Caco-2 (cell line): ENCODE measurements around the gene GSTM5. TPM values are rescaled to one million over a fixed set of nuclear protein-coding genes. Genes with fewer than 3 reads are reported as not detected.
A peak's percentile ranks its signal among the peaks of the same experiment; 100 is the strongest.

Experiments used
- BruUV-seq: library from RNA; stranded (reverse); fragments of 400-500 nt; replicated peaks from 2 replicates; lab custom pipeline; 2021; lab: Mats Ljungman, UMichigan
- CTCF ChIA-PET: fragments of 300-600 bp; sonication (Branson Sonifier 250); formaldehyde crosslinking; loops from one replicate; lab custom pipeline; 2022; ENCODE audit warnings: antibody characterized with exemption; lab: Charles Lee
- POLR2A ChIA-PET: fragments of 300-600 bp; sonication (Branson Sonifier 250); formaldehyde crosslinking; loops from one replicate; lab custom pipeline; 2022; ENCODE audit warnings: antibody characterized with exemption; lab: Charles Lee
- DNase-seq, 2 experiments: peaks; one replicate each; pipeline versions ENCODE4 v3.0.0 to v3.0.0-alpha.2; 2020 to 2022
- H3K27me3 ChIP-seq: replicated peaks from 2 replicates; pipeline ENCODE4 v1.6.0; 2011; ENCODE audit warnings: low read length; ENCODE audit not compliant: control insufficient read depth, insufficient read depth
- H3K36me3 ChIP-seq: 2 replicates; pipeline ENCODE4 v1.5.1; 2011; ENCODE audit warnings: low read length; ENCODE audit not compliant: control insufficient read depth, insufficient read depth
- H3K4me1 ChIP-seq: fragments of 250-450 bp; sonication (Bioruptor Pico); 2 replicates; pipeline ENCODE4 v1.5.1; 2020; ENCODE audit warnings: mild to moderate bottlenecking
- H3K4me3 ChIP-seq: 2 replicates; pipeline ENCODE4 v1.5.1; 2011; ENCODE audit warnings: low read depth, mild to moderate bottlenecking, control low read depth, low read length
- H3K9me3 ChIP-seq: fragments of 250-450 bp; sonication (Bioruptor Pico); 2 replicates; pipeline ENCODE4 v1.5.1; 2020; ENCODE audit warnings: mild to moderate bottlenecking, moderate library complexity
- H3K27ac Mint-ChIP-seq: one replicate; pipeline ENCODE4 v1.8.0; 2022; ENCODE audit warnings: mixed read lengths; ENCODE audit not compliant: unreplicated experiment
- H3K27me3 Mint-ChIP-seq: one replicate; pipeline ENCODE4 v1.8.0; 2022; ENCODE audit warnings: mixed read lengths; ENCODE audit not compliant: insufficient read depth, unreplicated experiment
- H3K36me3 Mint-ChIP-seq: one replicate; pipeline ENCODE4 v1.8.0; 2022; ENCODE audit warnings: mild to moderate bottlenecking, mixed read lengths; ENCODE audit not compliant: insufficient read depth, unreplicated experiment
- H3K4me1 Mint-ChIP-seq: one replicate; pipeline ENCODE4 v1.8.0; 2022; ENCODE audit warnings: low read depth, mixed read lengths; ENCODE audit not compliant: unreplicated experiment
- H3K4me3 Mint-ChIP-seq: one replicate; pipeline ENCODE4 v1.8.0; 2022; ENCODE audit warnings: mild to moderate bottlenecking, moderate library complexity, mixed read lengths; ENCODE audit not compliant: unreplicated experiment
- H3K9me3 Mint-ChIP-seq: one replicate; pipeline ENCODE4 v1.8.0; 2022; ENCODE audit warnings: mixed read lengths; ENCODE audit not compliant: unreplicated experiment
- CTCF ChIP-seq, 2 experiments: fragments of 200-600 bp in 1 of 2; IDR thresholded peaks; 1 replicate in 1 of 2; 2 replicates in 1 of 2; pipeline versions ENCODE4 v1.5.1 to v1.8.0; 2011 to 2022; ENCODE audit warnings: antibody characterized with exemption in 1 of 2, control low read depth in 1 of 2, inconsistent platforms in 1 of 2, low read depth in 1 of 2, low read length in 1 of 2, mild to moderate bottlenecking in 1 of 2, moderate library complexity in 1 of 2; ENCODE audit not compliant: insufficient read depth in 1 of 2, severe bottlenecking in 1 of 2, unreplicated experiment in 1 of 2
- intact Hi-C: fragments of 100-400 bp; cut with micrococcal nuclease; formaldehyde crosslinking; loops from one replicate; pipeline ENCODE4 v1.10.0; 2022; ENCODE audit not compliant: unreplicated experiment
- total RNA-seq: library from RNA; stranded (reverse); gene quantifications from 2 replicates; pipeline ENCODE4 v1.2.3, GENCODE V29; 2022

The GSTM5 gene
- total RNA-seq, 1 experiment from 2014 or later: 6.0 TPM

GRCh38 chr1:109760581-109761226 is 48.7 kb downstream of the GSTM5 start:
- ChIA-PET POLR2A (no interaction called here), CTCF (interaction anchor here (0.6 kb wide), 1 partner anchor 1560 kb away, joined by 3 read pairs; the partner anchor contains the start of gene SLC25A24)
- no peak for TF ChIP-seq CTCF (IDR thresholded peaks at IDR 0.05; ENCODE audit: insufficient read depth in 1 of 2, low read depth in 1 of 2, low read length in 1 of 2, severe bottlenecking in 1 of 2, unreplicated experiment in 1 of 2)
- peaks cover 14% of the 10 kb centered on the region for H3K4me1 ChIP-seq
- BruUV-seq: no TSS peak
- H3K27me3 ChIP-seq: no peaks in the 10 kb centered on the region
- Mint-ChIP-seq H3K36me3 (peaks cover 10% of the 10 kb centered on the region), H3K27ac (peak overlapping the region; percentile 13), H3K27me3 (no peaks in the 10 kb centered on the region), H3K4me3 (no peak overlapping the region), H3K9me3 (no peaks in the 10 kb centered on the region), H3K4me1 (peaks cover 27% of the 10 kb centered on the region)
- H3K36me3 ChIP-seq: peaks cover 1% of the 10 kb centered on the region
- H3K9me3 ChIP-seq: no peaks in the 10 kb centered on the region
- intact Hi-C loops: no loop called here
- no peak overlapping the region for H3K4me3 ChIP-seq
- no peak for DNase-seq

DNA sequence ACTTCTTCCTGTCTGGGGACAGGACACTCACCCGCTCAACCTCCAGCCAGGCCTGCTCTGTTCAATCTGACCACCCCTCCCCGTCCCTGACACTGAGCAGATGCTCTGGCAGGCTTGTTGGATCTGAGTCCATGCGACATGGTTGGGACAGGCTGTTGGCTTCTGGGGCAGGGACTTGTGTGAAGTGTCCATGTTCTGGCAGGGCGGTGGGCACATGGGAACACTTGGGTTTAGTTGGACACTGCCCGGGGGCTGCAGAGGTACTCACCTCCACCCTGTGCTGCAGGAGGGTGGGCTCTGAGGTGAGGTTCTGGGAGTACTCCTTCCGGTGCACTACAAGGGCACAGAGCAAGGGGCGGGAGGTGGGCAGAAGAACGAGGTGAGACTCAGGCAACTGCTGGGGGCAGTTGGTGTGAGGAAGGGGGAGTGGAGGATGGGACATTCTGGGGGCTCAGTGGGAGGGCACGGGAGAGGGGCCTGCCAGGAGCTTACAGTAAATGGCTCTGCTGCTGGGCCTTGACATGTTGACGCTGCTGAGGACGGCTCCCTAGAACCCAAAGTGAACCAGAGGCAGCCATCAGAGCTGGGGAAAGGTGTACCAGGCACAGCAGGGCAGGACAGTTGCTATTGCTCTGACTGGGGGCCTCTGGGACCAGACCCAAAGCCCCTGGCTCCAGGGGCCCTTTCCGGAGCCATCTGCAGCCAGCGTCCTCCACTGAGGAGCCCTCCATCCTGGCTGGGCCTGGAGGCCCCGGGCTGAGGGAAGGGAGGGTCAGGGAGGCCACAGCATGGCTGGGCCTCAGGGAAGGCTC is 49.4 kb downstream of the GSTM5 start:
- intact Hi-C loops: no loop called here
- Mint-ChIP-seq H3K36me3 (peaks cover 3% of the 10 kb centered on the region), H3K4me1 (peaks cover 27% of the 10 kb centered on the region), H3K4me3 (no peak overlapping the region), H3K27ac (peak overlapping the region; percentile 13), H3K27me3 (no peaks in the 10 kb centered on the region), H3K9me3 (no peaks in the 10 kb centered on the region)
- Histone ChIP-seq H3K4me3 (no peak overlapping the region), H3K4me1 (peaks cover 18% of the 10 kb centered on the region), H3K9me3 (no peaks in the 10 kb centered on the region), H3K36me3 (peaks cover 1% of the 10 kb centered on the region), H3K27me3 (no peaks in the 10 kb centered on the region)
- no peak for TF ChIP-seq CTCF (IDR thresholded peaks at IDR 0.05; ENCODE audit: insufficient read depth in 1 of 2, low read depth in 1 of 2, low read length in 1 of 2, severe bottlenecking in 1 of 2, unreplicated experiment in 1 of 2)
- DNase-seq: no peak
- no TSS peak for BruUV-seq
- ChIA-PET CTCF (no interaction called here), POLR2A (no interaction called here)

DNA sequence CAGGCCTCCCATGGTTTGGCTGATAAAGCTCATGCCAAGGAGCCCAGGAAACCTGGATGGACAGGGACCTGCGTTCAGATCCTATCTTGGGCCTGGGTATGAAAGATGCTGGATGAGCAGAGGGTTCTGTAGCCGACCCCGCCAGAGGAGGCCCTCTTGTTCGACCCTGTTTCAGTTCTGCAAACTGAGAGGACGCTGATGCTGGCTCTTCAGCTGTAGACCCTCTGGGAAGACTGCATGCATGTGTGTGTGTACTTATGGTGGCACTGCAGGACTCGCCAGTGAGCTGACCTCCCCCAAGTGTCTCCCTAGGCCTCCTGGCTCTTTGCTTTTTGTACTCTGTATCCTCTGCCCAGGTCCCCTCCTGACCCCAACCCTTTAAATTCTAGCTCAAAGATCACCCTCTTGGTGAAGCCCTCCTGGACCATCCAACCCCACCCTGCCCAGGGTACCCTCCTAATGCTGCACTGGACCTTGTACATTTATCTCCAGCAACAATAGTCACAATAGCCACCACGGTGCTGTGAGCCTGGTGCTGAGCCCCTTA is 50.1 kb downstream of the GSTM5 start:
- H3K27ac Mint-ChIP-seq: peak overlapping the region; percentile 9
- POLR2A ChIA-PET: no interaction called here
- no peak overlapping the region for H3K4me3 Mint-ChIP-seq

More for the DNA sequence above, 50.1 kb downstream of the GSTM5 start:
- DNase-seq: no peak
- CTCF ChIA-PET: no interaction called here
- TF ChIP-seq CTCF (IDR thresholded peaks at IDR 0.05; ENCODE audit: insufficient read depth in 1 of 2, low read depth in 1 of 2, low read length in 1 of 2, severe bottlenecking in 1 of 2, unreplicated experiment in 1 of 2): no peak
- H3K27me3 ChIP-seq: no peaks in the 10 kb centered on the region
- H3K4me1 Mint-ChIP-seq: peaks cover 27% of the 10 kb centered on the region
- no peaks in the 10 kb centered on the region for H3K36me3 Mint-ChIP-seq
- peaks cover 1% of the 10 kb centered on the region; the same call in 1 of the 2 replicates for H3K36me3 ChIP-seq
- no TSS peak for BruUV-seq
- intact Hi-C loops: no loop called here
- H3K9me3 ChIP-seq: no peaks in the 10 kb centered on the region
- no peaks in the 10 kb centered on the region for H3K9me3 Mint-ChIP-seq
- H3K27me3 Mint-ChIP-seq: no peaks in the 10 kb centered on the region
- H3K4me1 ChIP-seq: peaks cover 19% of the 10 kb centered on the region
- no peak overlapping the region for H3K4me3 ChIP-seq
